Hematopoietic multipotent progenitor cell treated with erythropoietin and hydrocortisone succinate and interleukin-3 and kit ligand, for 8 days (in vitro differentiated cells): ENCODE results near the gene APBA2.

ENCODE experiments used
- DNase-seq: peaks from one replicate; pipeline ENCODE4 v3.0.0-alpha.2; 2015

APBA2 gene

DNA sequence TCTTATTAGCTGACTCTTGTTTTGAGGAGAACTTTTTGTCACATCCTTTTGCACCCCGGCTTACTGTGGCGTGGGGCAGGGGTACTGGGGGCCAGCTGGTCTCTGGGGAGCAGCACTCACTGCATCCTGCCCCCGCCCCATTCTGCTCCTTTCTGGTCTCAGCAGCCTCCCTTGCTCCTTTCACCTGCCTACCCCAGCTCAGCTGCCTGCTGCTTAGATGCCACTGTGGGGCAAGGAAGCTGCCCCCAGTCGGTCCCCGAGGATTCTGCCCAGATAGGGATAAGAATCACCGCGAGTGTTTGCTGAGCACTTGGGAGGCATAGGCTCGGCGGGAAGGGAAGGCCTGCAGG is 32.0 kb downstream of the APBA2 start:
- no peak for DNase-seq

DNA sequence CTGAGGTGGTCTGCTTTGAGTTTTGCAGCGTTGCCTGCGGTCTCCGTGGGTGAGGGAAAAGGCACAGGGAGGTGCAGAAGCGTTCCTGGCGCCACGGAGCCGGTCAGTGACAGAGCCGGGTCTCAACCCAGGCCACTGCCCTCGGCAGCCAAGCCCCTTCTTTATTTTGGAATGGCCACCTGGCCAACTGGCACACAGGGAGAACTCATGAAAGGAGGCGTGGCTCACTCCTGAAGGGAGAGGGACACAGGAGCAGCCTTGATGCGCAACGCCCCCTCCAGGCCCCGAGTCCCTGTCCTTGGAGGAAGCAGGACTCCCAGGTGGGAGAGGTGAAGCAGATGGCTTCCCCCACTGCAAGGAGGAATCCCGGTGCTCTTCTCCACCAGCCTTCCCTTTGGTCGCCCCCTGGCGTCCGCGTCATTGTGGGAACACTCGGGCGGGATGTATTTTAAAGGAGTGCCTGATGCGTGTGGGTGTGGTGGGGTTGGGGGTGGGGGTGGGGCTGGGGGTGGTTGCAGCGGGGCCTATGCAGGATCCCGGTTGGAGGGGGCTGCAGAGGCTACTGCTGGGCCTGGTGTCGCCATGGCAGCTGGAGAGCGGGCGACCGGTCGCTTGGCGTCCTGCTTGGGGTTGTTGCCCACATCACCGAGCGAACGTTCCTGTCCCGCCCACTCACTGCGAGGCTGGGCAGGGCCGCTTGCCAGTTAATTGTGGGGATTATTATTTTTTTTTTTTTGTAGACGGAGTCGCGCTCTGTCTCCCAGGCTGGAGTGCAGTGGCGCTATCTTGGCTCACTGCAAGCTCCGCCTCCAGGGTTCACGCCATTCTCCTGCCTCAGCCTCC is 32.6 kb downstream of the APBA2 start:
- DNase-seq = peak; percentile 45

GRCh38 chr15:28919201-28919635 is 33.4 kb downstream of the APBA2 start:
- DNase-seq = no peak

DNA sequence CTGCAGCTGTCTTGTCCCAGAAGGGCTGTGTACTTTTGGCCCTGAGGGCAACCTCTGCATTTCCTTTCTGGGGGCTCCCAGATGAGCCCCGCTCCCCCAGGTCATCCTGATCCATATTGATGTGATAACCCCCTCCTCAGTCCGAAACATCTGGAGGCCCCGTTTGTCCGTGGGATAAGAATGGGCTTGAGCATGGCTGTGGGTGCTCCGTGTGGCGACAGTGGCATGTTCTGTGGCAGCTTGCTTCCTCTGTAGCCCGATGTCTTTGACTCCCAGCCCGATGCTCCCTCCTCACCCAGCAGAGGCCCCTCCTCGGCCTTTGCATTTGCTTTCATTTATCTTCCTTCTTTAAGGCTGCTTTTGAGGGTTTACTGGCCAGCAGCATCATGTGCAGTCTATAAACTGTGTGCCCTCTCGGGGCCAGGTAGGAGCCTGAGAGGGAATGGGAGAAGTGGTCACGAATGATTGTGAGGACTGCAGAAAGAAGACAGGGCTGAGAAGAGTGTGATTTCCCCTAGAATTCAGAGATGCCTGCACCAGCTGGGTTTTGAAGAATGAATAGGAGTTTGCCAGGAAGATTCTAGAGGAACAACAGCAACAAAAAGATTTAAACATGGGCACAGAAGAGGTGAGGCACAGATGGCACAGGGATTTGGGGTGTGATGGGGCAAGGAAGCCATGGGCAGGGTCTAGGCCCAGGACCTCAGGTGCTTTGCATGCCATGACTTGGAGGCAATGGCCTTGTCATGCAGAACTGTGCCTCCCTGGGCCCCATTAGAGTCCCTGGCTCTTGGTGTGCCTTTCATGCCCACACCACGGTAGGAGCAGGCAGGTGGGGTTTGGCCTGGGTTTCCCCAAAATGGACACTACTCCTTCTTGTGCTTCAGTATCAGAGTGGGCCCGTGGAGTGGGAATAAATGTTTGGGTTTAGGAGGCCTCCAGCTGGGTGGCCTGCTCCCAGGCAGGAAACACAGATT is 34.2 kb downstream of the APBA2 start:
- DNase-seq = no peak

DNA sequence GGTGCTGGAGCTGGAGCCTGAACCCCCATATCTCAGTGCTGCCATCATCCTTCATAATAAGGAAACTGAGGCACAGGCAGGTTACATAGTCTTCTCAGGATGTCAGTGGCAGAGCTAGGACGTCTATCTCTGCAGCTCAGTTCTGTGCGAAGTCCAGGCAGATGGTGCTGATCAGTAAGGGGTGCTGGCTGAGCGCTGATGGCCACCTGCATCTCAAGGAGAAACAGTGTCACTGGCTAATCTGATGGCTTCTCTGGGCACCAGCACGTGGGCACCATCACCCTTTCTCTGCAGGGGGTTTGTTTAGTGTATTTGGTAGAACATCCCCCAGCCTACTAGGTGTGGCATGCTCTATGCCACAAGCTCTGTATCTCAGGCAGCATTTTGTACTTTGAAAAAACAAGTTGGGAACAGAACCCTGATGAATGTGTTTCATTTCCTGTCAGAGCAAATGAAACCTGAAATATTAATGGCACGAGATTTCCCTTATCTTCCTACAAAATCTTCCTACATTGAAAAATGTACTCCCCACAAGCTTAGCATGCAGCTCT is 35.1 kb downstream of the APBA2 start:
- no peak for DNase-seq

DNA sequence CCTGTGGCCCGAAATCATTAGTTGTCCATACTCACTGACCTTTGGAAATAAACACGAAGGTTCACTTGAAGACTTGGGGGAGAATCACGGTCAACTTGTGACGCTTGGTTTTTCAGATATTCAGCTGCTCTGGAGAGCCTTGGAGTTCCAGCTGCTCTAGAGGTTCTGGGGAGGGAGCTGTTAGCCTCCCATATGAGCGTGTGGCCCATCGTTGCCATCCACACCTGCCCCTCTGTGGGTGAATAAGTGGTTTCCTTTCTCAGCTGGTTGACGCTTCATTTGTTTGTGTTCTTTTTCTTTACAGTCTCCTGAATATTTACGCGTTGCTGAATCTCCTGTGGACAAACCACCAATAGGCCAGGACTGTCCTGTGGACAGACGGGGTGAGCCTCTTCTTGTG is 35.6 kb downstream of the APBA2 start:
- no peak for DNase-seq

- DNase-seq = no peak
Measured at GRCh38 chr15:28921919-28922706, 36.3 kb downstream of the APBA2 start.

GRCh38 chr15:28922707-28923012 is 36.9 kb downstream of the APBA2 start:
- DNase-seq = no peak

DNA sequence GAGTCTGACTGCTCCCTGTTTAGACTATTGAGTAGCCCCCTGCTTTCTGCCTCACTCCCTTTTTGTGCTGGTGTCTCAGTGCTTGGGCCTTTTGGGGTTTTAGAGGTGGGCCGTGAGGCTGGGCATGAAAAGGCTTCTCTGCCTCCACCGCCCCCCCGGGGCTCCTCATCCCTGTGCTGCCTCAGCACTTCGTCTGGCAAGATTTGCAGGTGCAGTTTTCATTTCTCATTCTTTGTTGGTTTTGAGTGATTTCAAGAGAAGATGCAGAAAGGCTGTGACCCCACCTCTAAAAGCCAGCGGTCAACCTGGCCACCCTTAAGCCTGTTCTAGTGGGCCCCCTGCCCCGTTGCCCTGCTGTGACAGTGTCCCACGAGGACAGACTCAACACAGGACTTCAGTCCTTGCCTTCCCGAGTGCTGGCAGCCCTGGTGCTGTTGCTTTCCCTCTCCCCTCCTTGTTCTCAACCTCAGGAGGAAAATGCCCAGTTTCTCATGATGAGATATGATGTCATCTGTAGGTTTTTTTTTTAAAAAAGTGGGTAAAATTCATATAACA is 38.0 kb downstream of the APBA2 start:
- no peak for DNase-seq

DNA sequence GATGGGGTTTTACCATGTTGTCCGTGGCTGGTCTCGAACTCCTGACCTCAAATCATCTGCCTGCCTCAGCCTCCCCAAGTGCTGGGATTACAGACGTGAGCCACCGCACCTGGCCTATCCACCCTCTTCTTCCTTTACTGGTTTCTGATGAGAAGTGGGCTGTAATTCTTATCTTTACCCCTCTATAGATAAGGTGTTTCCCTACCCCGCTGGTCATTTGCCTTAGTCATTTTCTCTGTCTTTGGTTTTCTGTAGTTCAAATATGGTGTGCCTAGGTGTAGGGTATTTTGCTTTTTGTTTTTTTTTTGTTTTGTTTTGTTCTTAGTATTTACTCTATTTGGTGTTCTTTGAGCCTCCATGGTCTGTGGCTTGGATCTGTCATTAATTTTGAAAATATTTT is 41.3 kb downstream of the APBA2 start:
- no peak for DNase-seq

GRCh38 chr15:28929200-28929599 is 43.4 kb downstream of the APBA2 start:
- DNase-seq = no peak

DNA sequence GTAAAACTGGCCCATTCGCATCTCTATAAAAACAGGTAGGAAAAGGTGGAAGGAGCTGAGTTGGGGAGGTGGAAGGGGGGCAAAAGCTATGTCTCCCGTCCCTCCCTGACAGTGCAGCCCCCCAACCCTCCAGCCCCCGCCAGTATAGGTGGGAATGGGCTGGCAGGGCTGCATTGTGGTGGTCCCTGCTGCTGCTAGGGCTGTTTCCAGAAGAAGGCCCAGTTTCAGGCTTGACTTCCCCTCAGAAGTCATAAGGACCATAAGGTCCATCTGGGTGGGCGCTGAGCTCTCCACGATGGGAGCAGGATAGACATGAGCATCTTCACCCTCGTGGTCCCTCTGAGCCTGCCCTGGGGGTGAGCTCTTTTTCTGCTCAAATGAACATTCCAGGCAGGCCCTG is 44.2 kb downstream of the APBA2 start:
- no peak for DNase-seq

GRCh38 chr15:28930476-28931291 is 44.9 kb downstream of the APBA2 start:
- DNase-seq = no peak

DNA sequence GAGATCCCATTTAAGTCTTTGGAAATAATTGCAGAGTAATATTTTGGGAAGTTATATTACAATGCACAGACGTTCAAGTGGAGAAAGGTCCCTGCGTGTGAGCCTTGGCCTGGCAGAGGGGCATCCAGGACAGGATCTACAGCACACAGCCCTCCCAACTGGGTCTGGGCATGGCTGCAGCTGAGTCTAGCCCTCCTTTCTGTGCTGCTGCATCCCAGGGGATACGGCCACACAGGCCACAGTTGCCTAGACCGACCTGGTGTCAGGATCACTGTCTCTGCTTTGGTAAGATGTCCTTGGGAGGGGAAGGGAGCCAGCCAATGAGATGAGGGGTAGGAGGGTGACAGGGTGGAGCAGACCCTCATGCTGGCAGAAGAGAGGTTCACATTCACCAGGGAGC is 46.1 kb downstream of the APBA2 start:
- no peak for DNase-seq

DNA sequence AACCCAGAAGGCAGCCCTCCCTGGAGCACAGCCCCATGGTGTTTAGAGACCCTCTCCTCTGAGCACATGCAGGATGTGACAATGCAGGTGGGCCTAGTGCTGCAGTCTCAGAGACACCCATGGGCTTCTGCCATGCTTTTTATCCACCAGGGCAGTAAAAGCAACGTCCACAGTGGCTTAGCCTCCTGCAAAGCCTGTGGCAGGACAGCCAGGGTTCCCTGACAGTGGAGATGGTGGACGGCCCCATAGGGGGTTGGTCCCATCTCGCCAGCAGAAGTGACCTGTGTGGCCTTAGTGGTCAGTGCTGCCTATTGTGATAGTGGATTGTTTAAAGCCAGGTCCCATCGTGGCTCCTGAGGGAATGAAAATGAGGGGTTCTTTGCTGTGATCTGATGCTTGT is 46.6 kb downstream of the APBA2 start:
- no peak for DNase-seq

DNA sequence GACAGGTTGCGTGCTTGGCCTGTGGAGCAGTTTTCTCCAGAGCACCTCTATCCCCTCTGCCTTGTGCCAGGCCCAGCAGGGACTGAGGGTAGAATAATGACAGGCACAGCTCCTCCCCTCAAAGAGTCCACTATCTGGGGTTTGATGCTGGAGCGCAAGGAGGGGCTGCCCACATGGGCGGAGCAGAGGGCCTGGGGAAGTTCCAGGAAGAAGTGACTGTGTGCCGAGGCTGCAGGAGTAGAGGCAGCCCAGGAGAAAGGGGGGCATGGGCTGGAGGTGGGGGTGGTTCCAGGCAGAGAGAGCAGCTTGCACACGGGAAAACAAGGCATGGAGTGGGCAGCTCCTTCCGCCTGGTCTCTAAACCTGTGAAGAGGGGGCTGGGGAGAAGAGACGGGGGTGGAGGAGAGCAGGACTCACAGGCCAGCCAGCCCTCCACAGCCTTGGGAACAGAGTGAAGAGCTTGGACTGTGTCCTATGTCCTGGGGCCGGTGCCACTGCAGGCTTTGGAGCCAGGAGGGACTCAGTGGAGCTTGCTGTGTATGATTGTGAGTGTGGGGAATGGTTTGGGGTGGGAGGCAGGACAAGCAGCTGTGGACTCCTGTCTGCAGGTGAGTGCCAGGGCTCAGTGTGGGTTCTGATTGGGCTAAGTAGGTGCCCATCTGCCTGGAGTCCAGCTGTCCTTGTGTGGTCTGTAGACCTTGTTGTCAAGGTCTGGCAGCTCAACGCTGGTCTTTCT is 48.1 kb downstream of the APBA2 start:
- peak; percentile 89 for DNase-seq

DNA sequence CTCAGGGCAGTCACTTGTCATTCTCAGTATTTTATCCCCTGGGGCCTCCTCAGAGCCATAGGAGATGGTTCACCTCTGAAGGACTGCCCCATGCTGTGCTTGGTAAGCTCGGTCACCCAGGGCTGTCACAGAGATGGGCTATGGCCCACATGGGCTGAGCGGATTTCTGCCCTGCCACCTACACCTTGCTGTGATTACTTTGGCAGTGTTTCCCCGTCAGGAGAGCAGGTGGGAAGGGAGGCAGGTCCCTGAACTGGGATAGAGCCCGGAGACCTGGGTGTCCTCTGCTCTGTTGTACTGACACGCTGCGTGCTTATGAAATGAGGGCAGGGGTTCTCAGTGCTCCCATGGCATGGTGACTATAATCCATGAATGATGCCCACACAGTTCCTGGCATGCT is 48.9 kb downstream of the APBA2 start:
- no peak for DNase-seq

DNA sequence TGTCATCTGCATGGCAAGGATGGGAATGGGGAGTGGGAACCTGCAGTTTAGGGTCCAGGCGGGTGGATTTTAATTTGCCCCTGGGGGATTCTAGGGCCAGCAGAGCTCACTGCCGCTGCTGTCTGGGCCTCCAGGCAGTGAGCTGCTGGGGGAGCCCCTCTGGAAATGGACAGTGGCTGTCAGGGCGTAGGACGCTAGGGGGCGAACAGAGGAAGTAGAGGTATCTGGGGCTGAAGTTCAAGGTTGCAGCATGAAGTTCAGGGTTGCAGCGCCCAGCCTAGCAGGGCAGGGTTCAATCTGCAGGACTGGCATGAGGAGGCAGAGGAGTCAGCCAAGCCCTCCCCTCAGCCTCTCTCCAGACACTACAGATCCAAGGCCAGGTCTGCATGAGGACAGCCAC is 49.5 kb downstream of the APBA2 start:
- DNase-seq = peak; percentile 57

- no peak for DNase-seq
Measured at GRCh38 chr15:28936081-28936480, 50.3 kb downstream of the APBA2 start.

GRCh38 chr15:28936481-28936881 is 50.7 kb downstream of the APBA2 start:
- DNase-seq = no peak

- DNase-seq = no peak
Measured at GRCh38 chr15:28937271-28937670, 51.5 kb downstream of the APBA2 start.
